Mesothelial cell of epicardium (in vitro differentiated cells): ENCODE measurements around the gene OXLD1. TPM values are rescaled to one million over a fixed set of nuclear protein-coding genes. Genes with fewer than 3 reads are reported as not detected.

Experiments
- DNase-seq, 2 experiments: peaks; one replicate each; pipeline ENCODE4 v3.0.0; 2021; ENCODE audit warnings: low spot score in 2 of 2; ENCODE audit not compliant: unreplicated experiment in 2 of 2
- H3K27ac Mint-ChIP-seq: 2 replicates; pipeline ENCODE4 v1.8.0; 2021; ENCODE audit warnings: mixed read lengths
- H3K27me3 Mint-ChIP-seq: 2 replicates; pipeline ENCODE4 v1.8.0; 2021; ENCODE audit warnings: low read depth, mixed read lengths
- H3K36me3 Mint-ChIP-seq: 2 replicates; pipeline ENCODE4 v1.8.0; 2021; ENCODE audit warnings: mixed read lengths
- H3K4me1 Mint-ChIP-seq: 2 replicates; pipeline ENCODE4 v1.8.0; 2021; ENCODE audit warnings: mixed read lengths
- H3K4me3 Mint-ChIP-seq: 2 replicates; pipeline ENCODE4 v1.8.0; 2021; ENCODE audit warnings: mild to moderate bottlenecking, moderate library complexity, mixed read lengths
- H3K9me3 Mint-ChIP-seq: 2 replicates; pipeline ENCODE4 v1.8.0; 2021; ENCODE audit warnings: mixed read lengths
- total RNA-seq: library from RNA; stranded (reverse); gene quantifications from 3 replicates; pipeline ENCODE4 v1.2.1, GENCODE V29; 2021
- TF ChIP-seq, protein P1 (sequence below): fragments of 200-600 bp; sonication (generic); IDR thresholded peaks from one replicate; pipeline ENCODE4 v1.5.0; 2021; ENCODE audit warnings: antibody characterized with exemption; ENCODE audit not compliant: unreplicated experiment

The OXLD1 gene
- total RNA-seq, 1 donor from 2014 or later, result 23.9 TPM

GRCh38 chr17:81640011-81640410, 26.4 kb downstream of the OXLD1 start:
- TF ChIP-seq, protein P1, sequence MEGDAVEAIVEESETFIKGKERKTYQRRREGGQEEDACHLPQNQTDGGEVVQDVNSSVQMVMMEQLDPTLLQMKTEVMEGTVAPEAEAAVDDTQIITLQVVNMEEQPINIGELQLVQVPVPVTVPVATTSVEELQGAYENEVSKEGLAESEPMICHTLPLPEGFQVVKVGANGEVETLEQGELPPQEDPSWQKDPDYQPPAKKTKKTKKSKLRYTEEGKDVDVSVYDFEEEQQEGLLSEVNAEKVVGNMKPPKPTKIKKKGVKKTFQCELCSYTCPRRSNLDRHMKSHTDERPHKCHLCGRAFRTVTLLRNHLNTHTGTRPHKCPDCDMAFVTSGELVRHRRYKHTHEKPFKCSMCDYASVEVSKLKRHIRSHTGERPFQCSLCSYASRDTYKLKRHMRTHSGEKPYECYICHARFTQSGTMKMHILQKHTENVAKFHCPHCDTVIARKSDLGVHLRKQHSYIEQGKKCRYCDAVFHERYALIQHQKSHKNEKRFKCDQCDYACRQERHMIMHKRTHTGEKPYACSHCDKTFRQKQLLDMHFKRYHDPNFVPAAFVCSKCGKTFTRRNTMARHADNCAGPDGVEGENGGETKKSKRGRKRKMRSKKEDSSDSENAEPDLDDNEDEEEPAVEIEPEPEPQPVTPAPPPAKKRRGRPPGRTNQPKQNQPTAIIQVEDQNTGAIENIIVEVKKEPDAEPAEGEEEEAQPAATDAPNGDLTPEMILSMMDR, result no peak
- Mint-ChIP-seq H3K36me3 (peaks cover 3% of the 10 kb centered on the region), H3K27ac (no peak overlapping the region), H3K4me1 (peaks cover 17% of the 10 kb centered on the region), H3K4me3 (no peak overlapping the region), H3K9me3 (no peaks in the 10 kb centered on the region), H3K27me3 (no peaks in the 10 kb centered on the region)
- no peak for DNase-seq

GRCh38 chr17:81638683-81639082, 27.7 kb downstream of the OXLD1 start:
- Mint-ChIP-seq H3K27me3 (no peaks in the 10 kb centered on the region), H3K36me3 (peaks cover 3% of the 10 kb centered on the region), H3K9me3 (no peaks in the 10 kb centered on the region), H3K27ac (peak overlapping the region; percentile 60), H3K4me3 (peak overlapping the region; percentile 46), H3K4me1 (peaks cover 17% of the 10 kb centered on the region)
- TF ChIP-seq, protein P1, result no peak
- DNase-seq, result no peak

DNA sequence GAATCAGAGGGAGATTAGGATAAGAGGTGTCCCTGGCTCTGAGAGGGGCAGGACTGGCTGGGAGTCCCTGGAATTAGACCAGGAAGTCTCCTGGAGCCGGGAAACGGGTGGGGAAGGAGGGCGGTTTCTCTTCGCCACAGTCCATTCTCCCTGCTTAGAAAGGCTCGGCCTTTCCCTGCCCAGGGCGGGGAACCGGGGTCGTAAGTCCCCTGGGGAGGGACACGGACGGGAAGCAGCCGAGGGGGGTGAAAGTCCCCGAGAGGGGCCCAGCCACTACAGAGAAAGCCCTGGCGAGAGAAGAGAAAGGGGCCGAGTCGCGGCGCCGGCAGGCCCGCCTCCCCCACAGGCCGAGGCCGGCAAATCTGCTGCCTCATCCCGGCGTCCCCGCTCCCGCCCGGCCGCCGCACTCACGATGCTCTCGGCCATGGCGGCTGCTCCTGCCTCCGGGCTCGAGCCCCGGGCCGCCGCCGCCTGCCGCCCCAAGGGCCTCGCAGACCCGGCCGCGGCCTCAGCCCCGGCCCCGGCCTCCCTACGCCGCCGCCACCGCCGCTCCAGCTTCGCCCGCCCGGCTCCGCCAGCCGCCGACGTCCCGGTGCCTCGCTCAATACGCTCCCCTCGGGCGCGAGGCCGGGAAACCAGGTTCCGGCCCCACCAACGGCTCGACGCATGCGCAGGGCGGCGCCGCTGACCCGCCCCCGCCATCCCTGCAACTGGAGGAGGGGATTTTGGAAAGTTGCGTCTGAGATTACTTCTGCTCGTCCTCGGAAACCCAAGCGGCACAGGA, 29.7 kb downstream of the OXLD1 start, which contains the start of the genes NPLOC4 and TSPAN10:
Gene NPLOC4 (minus strand): TSS at position 608 of the 784 bp plus-strand sequence. CDS start 182 bp downstream, at position 426.
Gene TSPAN10 (plus strand): TSS at position 692 of the 784 bp plus-strand sequence. CDS start 5,217 bp downstream, outside the sequence.
- Mint-ChIP-seq H3K9me3 (no peaks in the 10 kb centered on the region), H3K36me3 (peaks cover 7% of the 10 kb centered on the region), H3K4me3 (peak within 1 kb of the TSS; percentile 91), H3K27ac (peak within 1 kb of the TSS; percentile 98), H3K27me3 (no peaks in the 10 kb centered on the region), H3K4me1 (peaks cover 17% of the 10 kb centered on the region)
- peak; percentile 89 to 95 for DNase-seq
- TF ChIP-seq, protein P1, result no peak

GRCh38 chr17:81635973-81636504, 30.4 kb downstream of the OXLD1 start:
- Mint-ChIP-seq H3K4me1 (peaks cover 17% of the 10 kb centered on the region), H3K27ac (peak overlapping the region; percentile 98), H3K9me3 (no peaks in the 10 kb centered on the region), H3K27me3 (no peaks in the 10 kb centered on the region), H3K36me3 (peaks cover 6% of the 10 kb centered on the region), H3K4me3 (peak overlapping the region; percentile 91)
- DNase-seq, result no peak
- TF ChIP-seq, protein P1, result no peak

GRCh38 chr17:81635431-81635830, 31.0 kb downstream of the OXLD1 start:
- Mint-ChIP-seq H3K4me3 (peak overlapping the region; percentile 91), H3K9me3 (no peaks in the 10 kb centered on the region), H3K4me1 (peaks cover 17% of the 10 kb centered on the region), H3K27ac (peak overlapping the region; percentile 98), H3K36me3 (peaks cover 6% of the 10 kb centered on the region), H3K27me3 (no peaks in the 10 kb centered on the region)
- TF ChIP-seq, protein P1, result no peak
- DNase-seq, result no peak
